ENCODE measurements around the gene GAL.

GAL gene

DNA sequence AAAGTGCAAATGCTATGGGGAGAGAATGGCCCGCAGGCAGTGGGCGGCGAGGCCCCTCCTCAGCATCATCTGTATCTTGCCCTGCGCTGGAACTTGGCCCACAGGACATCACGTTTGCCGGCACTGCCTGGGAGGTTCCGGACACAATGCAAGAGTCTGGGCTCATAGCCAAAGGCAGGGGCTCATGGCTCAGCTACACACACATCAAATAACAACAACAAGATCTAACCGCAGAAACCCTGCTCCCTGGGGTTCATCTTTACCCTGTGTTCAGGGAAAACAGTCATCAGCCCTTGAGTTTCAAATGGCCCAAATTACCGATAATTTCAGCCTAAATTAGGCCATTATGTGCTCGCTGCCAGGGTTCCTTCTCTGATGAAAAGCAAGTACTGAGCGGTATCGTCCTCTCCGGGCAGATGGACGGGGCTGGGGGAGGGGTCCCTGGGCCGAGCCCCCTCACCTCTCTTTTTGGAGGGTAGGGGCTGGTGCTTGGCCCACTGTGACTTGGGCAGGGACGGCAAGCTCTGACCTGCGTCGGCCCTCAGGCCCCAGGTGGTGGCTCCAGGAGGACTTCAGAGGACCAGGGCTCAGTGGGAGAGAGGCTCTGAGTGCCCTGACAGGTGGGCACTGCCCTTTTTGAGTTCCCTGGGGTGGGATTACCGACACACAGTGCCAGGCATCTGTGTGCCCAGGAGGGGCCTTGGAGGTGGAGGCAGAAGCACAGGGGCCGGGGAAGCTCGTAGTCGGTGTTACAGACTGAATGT is 25.0 kb upstream of the GAL start:
- no peak for DNase-seq

DNA sequence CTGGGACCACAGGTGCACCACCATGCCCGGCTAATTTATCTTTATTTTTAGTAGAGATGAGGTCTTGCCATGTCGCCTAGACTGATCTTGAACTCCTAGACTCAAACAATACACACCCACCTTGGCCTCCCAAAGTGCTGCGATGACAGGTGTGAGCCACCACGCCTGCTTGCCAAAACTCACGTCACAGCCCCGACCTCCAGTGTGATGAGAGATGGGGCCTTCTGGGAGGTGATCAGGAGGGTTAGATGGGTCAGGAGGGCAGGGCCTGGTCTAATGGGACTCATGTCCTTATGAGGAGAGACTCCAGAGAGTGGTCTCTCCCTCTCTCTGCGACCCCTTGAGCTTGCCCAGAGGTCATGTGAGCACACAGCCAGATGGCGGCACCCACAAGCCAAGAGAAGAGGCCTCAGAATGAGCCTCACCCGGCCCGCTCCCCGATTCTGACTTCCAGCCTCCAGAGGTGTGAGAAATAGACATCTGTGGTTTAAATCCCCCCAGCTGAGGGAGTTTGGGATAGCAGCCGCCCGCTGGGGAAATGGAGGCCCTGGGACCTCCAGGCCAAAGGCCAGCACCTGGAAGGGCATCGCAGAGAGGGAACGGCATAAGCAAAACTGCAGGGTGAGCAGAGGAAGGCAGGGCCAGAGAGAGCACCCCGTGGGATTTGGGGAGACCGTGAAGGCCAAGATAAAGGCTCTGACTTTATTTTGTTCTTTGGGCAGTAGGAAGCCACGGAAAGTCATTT is 24.1 kb upstream of the GAL start:
- DNase-seq = no peak

DNA sequence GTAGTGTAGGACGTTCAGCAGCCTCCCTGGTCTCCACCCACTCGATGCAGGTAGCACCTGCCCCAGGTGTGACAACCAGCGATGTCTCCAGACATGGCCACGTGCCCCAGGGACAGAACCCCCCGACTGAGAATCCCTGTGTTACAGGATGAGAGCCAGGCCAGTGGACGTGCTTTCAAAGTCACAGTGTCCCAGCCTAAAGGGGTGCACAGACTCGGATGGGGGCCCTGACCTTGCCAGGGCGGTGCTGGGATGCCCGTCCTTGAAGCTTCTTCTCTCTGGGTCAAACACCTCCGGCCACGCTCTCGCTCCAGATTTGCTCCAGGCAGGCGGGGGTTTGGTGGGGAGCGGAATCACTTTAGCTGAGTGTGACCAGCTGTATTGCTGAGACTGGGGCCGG is 23.3 kb upstream of the GAL start:
- no peak for DNase-seq

DNA sequence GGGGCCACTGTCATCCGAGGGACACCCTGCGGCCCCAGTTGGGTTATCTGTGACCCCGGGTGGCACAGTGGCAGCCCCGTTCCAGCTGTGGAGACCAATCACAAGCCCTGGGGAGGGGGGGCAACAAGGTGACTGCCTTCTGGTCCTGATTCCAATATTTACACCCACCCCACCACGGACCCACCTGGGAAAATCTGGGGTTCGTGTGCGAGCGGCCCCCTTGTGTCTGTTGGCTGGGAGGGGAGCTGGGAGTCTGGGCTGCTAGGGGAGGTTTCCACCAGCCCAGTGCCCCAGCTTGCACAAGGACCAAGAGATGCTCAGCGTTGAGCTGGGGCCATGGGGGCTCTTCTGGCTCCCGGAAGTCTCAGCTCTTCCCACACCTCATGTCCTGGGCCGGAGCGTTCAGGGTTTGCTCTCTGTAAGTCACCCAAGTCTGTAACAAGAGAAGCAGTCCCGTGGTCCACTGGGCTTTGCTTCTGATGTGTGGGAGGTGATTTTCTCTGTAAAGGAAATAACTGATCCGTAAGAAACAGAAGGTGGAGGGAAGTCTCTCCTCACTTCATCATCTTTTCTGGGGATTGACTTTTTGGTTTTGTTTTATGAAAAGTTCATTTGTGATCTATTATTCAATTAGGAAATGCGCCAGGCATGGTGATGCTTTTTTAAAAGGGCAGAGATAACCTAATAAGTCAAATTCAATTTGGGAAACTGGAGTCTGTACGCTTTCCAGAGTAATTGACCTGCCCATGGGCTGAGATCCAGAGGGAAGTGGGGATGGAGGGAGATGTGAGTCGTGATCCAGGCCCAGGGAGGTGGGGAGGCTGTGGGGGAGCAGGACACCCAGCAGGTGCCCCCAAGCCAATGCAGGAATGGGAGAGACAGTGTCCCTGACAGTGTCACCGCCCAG is 22.4 kb upstream of the GAL start:
- DNase-seq = no peak

DNA sequence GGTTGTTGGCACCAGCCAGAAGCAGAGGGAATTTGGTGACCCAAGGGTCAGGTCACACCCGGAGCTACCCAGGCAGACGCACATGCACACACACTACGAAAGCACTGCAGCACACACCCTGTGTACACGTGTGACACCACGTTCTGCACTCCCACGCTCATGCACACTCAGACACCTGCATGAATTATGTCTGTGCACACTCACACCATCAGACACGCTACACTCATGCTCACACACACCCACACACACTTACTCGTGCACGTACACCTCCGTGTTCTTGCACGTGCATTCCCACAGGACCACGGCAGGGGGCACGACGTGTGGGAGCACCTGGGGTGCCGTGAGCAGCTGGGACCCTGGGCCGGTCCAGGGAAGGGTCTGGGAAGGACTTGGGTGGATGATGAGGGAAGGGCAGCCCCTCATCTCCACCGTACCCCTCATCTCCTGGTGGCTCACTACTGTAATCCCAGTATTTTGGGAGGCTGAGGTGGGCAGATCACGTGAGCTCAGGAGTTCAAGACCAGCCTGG is 20.8 kb upstream of the GAL start:
- no peak for DNase-seq

DNA sequence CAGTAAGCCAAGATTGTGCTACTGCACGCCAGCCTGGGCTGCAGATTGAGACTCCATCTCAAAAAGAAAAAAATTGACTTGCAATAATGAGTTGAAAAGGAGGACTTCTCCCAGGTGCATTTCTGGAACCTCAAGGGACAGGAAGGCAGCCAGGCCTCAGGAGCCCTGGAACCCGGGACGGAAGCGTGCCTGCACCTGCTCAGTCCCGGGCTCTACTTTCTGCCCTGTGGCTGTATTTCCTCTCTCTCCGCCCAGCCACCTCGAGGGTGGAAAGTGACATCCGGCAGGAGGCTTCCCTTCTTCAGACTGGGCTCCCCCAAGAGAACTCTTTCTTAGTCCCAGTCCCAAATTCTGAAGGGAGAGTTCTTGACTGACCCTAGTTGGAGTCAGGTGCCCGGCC is 20.2 kb upstream of the GAL start:
- no peak for DNase-seq

DNA sequence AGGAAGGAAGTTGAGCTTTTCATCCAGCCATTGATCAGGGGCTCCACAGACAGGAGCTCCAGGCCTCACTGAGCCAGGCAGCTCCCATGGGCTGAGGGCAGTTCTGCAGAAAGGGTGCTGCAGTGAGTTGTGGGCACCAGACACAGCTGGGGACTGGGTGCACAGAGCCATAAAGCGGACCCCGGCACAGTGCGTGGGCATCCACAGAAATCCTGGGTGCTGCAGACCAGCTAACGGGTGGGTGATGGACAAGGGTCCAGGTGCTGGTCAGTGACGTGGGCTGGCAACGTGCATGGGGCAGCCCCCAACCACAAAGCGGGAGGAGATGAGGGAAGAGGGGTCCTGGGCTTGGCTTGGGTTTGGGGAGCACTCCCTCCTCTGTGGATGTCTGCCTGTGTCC is 19.4 kb upstream of the GAL start:
- DNase-seq = no peak

DNA sequence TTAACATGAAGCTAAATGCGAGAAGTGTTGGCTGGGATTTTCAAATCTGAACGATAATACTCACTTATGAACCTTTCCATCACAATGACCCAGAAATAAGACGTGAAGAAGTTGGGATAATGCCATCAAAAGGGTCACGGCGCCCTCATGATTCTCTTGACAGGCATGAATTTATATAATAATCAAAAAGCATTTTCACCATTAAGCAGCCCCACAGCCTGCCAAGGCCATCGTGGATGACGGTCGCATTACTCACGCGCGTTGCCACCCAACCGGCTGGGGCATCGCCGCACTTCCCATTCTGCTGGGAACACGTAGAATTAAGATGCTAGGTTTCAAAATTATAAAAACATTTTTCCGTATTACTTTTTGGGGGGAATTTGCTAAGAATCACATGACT is 18.9 kb upstream of the GAL start:
- no peak for DNase-seq

DNA sequence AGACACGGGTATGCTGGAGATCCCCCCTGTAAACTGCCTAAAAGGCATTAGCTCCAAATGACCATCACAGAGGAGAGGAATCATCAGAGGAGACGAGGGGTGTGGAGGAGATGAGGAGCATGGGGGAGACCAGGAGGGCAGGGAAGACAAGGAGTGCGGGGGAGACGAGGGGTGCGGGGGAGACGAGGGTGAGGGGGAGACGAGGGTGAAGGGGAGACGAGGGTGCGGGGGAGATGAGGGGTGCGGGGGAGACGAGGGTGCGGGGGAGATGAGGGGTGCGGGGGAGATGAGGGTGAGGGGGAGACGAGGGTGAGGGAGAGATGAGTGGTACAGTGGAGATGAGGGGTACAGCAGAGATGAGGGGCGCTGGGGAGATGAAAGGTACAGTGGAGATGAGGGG is 17.5 kb upstream of the GAL start:
- DNase-seq = no peak

DNA sequence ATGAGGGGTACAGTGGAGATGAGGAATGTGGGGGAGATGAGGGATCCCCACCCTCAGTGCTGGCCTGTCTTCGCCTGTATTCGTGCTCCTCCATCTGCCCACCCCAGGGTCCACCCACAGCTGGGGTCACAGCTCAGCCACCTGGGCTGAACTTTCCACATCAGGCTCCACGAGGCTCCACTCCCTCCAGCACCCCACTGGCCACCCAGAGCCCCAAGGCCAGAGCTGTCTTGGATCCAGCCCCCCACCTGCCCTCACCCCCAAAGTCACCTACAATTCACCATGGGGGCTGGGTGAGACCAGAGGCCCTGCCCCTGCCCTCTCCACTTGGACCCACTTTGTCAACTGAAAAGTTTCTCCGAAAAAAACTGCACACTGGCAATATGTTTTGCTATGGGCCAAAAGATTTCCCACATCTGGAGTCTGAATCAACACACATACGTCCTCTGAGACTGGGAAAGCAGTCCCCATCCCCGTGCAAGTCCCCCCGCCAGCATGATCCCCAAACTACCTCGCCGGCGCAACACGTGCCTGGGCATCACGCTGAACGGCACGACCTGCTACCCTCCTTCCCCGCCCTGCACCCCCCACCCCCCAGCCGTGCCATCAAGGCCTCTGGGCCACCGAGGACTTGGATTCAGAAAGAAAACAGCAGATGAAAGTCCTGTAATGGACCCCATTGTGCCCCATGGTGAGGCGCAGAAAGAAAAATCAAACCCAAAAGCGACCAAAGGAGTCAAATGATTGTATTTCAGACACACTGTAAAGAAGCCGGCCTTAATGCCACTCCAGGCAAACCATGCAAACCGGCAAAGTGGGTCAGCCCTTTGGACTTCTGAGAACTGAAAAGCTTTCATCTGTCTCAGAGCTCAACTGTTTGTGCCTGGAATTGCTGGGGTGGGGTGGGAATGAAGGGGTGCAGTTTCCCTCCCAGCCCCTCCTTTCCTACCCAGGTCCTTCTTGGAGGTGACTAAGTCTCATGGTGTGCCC is 16.5 kb upstream of the GAL start:
- DNase-seq = no peak

DNA sequence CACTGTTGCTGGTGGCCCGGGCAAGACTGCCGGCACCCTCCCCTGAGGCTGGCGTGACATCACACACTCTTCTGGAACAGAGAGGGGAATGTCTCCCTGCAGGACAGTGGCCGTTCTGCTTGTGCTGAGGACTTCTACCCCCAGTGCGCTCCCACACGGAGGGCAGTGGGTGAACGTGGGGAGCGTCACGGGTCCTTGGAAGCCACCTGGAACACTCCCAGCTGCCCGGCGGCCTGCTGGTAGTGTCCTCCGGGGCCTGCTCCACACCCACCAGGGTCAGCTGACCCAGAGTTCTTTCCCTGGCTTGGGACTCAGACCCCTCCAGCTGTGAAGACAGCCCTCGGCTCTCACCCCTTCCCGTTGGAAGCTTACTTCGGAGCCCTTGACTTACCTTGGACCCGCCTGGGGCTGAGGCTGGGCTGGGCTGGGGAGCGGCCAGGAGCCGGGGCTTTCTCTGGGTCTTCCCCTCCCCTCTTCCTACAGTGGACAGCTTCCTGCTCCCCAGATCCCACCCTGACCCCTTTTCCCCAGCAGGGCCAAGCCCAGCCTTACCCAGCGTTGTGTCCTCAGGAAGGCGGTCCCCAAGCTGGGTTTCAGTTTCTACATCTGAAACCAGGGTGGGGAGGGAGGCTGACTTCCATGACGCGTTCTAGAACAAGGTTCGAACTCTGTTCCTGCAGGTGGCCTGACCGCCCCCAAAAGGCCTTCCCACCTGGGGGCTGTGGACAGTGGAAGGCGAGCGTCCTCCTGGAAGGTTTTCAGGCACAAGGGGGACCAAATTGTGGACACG is 14.8 kb upstream of the GAL start:
- DNase-seq = no peak

DNA sequence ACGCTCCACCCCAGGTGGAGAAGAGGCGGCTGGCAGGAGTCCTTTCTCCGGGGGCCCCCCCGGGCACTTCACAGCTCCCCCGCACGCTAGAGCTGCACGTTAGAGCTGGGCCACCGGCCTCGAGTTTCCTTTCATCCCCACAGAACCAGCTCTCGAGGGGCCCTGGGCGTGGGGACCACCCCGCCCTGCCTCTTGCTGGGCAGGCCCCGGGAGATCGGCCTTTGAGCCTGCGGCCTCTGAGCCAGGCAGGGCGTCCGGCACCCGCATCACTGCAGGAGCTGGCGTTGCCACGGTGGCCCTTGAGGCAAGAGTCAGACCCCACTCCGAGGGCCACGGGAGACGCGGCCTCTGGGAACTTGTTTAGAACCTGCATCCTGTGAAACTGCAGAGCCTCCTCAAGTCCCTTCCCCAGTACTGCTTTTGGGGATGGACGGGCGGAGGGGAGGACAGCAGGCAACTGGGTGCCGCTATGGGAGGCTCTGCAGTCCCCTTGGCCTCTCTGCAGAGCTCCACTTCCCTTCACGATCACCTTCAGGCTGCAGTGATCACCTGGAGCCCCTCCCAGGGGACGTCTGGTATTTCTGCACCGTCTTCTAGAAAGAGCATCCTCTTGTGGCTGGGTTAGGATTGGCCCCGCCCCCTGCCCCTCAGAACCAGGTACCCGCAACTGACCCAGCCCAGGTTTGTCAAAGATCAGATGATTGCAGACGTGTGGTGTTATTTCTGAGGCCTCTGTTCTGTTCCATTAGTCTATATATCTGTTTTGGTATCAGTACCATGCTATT is 13.9 kb upstream of the GAL start:
- DNase-seq = no peak

DNA sequence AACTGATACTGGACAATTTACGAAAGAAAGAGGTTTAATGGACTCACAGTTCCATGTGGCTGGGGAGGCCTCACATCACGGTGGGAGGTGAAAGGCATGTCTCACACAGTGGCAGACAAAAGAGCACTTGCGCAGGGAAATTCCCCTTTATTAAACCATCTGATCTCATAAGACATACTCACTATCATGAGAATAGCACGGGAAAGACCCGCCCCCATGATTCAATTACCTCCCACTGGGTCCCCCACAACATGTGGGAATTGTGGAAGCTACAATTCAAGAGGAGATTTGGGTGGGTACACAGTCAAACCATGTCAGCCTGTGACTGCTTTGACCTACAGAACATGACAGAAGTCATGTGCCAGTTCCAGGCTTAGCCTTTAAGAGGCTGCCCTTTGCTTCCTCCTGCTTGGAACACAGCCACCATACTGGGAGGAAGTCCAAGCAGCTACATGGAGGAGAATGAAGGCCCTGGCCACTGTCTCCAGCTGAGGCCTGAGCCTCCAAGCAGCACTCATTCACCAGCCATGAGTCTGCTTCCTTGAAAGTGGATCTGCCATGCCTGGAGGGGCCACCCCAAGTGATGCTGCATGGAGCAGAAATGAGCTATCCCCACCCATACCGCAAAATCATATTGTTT is 10.9 kb upstream of the GAL start:
- DNase-seq = no peak

DNA sequence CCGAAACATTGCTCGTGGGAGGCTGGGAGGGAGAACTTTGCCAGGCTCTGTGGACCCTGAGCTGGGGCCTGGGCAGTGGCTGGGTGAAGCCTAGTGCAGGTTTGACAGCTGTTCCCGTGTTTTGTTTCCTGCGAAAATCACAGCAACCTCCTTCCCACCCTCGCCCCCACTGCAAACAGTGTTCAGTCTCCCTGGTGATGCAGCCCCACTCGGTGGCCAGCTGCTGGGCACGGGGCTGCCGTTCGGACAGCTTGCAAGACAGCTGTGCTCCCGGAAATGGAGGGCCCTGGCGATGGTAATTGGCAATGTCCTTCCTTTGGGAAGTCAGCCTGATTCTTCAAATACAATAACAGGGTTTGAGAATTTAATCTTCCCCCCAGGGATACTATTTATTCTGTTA is 10.4 kb upstream of the GAL start:
- no peak for DNase-seq

DNA sequence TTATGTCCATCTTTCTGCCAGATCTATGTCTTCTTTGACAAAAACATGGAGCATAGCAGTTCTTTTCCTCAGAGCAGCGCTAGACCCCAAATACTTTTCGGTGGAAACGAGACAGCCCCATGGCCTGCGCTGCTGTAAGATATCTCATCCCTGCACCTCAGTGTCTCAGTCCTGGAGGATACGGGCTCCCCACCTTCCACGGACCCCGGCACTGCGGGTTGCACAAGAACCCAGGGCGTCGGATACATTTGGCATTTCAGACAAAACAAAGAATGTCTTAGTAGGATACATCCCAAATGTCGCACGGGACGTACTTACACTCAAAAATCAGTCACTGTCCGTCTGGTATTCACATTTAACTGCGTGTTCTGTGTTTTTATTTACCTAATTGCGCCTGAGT is 9.9 kb upstream of the GAL start:
- no peak for DNase-seq

DNA sequence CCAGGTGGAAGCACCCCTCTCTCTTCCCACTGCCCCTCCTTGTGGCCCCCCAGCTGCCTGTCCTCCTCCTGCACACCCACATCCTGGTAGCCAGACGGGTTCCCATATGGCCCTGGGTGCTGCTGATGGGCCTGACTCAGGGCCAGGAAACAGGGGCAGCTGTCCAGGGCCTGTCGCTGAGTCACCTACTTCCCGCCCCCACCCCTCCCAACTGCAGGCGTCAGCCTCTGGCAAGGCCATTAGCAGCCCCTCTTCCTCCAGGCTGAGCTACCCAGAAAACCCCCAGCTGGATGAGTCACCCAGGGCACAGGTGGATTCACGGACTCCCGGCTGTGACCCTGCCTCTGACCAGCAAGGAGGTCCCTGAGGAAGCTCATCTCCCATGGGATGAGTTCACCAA is 6.9 kb upstream of the GAL start:
- no peak for DNase-seq

DNA sequence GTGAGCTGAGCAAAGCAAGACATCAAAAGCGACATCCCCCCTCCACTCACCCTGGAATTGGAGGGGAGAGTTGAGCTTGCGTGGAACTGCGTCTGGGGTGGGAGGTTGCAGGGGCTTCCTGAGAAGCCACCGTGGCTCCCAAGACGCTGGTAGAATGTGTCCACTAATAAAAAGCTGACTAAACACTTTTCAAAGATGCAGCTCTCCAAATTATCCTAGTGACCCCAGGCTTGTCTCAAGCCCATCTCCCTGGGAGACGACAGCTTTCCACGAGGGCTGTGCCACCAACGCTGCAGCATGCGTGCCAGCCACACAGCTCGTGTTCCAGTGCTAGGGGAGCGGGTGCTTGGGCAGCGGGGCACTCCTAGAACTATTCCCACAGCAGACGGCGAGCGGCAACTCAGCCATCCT is 6.3 kb upstream of the GAL start:
- DNase-seq = no peak

DNA sequence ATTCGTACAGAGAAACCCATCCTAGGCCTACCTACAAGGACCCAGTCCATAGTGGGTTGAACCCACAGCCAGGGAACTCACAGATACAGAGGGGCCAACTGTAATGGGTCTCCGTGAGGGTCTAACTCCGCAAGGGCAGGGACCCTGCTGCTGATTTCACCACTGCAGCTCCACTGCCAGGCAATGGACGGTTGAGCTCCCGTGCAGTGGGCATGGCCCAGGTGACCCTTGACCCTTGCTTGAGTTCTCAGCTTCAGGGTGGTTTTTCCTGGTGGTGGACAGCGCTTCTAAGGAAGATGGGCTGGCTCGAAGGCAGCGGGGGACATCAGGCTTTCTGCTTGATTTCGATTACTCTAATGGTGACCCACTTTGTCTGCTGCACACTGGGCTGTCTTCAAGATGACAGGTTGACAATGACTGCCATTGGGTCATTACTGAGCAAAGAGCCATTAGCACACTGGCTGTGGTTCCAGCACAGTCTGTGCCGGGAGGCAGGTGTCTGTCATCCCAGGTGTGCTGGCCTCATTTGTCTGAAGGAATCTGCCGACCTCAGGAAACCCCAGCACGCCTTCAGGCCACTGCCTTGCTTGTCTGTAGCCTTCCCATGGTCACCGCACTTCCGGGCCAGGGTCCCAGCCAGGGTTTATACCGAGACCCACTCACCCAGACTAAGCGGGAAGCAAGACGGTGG is 3.7 kb upstream of the GAL start:
- no peak for DNase-seq

DNA sequence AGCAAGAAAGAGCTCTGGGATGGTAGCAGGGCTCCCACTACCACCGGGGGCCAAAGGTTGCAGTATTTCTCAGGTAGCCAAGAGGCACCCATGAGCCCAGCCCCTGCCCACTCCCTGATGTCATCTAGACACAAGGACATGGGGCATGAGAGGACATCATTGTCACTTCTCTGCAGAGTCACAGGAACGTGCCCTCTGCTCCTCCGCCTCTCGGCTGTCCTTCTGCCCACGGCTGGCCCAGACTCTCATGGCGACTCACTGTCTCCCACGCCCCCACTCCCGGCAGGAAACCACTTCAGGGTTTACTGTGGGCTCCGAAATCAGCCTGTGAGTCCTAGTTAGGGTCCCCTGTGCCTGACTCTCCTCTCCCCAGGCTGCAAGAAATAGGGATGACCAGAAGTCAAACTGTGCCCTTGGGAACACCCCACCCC is 1.8 kb upstream of the GAL start:
- no peak for DNase-seq
